HepG2 (cell line): ENCODE results near the gene GNAL. TPM values are rescaled to one million over a fixed set of nuclear protein-coding genes. Genes with fewer than 3 reads are reported as not detected.

Experiments
- BRCA1 ChIP-seq: sonication (generic); formaldehyde crosslinking; IDR thresholded peaks from 2 replicates; pipeline ENCODE4 v1.4.0; 2020; ENCODE audit warnings: missing genetic modification reagents
- KLF12 ChIP-seq: sonication (generic); formaldehyde crosslinking; IDR thresholded peaks from 2 replicates; pipeline ENCODE4 v1.4.0; 2020; ENCODE audit warnings: missing genetic modification reagents, borderline replicate concordance
- KLF6 ChIP-seq: IDR thresholded peaks from 2 replicates; pipeline ENCODE4 v1.8.0; 2016; ENCODE audit warnings: missing biosample characterization, missing genetic modification reagents
- NRL ChIP-seq: sonication (generic); formaldehyde crosslinking; IDR thresholded peaks from 2 replicates; pipeline ENCODE4 v1.5.0; 2020; ENCODE audit warnings: missing genetic modification reagents, mild to moderate bottlenecking, moderate library complexity, borderline replicate concordance
- SMARCE1 ChIP-seq: fragments of 450-650 bp; IDR thresholded peaks from 2 replicates; pipeline ENCODE4 v1.6.1; 2017; ENCODE audit warnings: borderline replicate concordance
- THYN1 ChIP-seq: sonication (generic); formaldehyde crosslinking; IDR thresholded peaks from 2 replicates; pipeline ENCODE4 v1.8.1; 2023; ENCODE audit warnings: low read depth, mild to moderate bottlenecking, moderate library complexity, missing genetic modification reagents, borderline replicate concordance
- ZFP36 ChIP-seq: fragments of 150-350 bp; IDR thresholded peaks from 2 replicates; pipeline ENCODE4 v1.6.1; 2018; ENCODE audit warnings: borderline replicate concordance, low read length, low read depth; ENCODE audit not compliant: partially characterized antibody
- ZNF232 ChIP-seq: sonication (generic); formaldehyde crosslinking; IDR thresholded peaks from 2 replicates; pipeline ENCODE4 v1.4.0; 2020; ENCODE audit warnings: missing genetic modification reagents, borderline replicate concordance
- ZNF350 ChIP-seq: sonication (generic); formaldehyde crosslinking; IDR thresholded peaks from 2 replicates; pipeline ENCODE4 v1.4.0; 2020; ENCODE audit warnings: mild to moderate bottlenecking, low read depth, missing genetic modification reagents, borderline replicate concordance
- ZNF547 ChIP-seq: sonication (generic); formaldehyde crosslinking; IDR thresholded peaks from 2 replicates; pipeline ENCODE4 v1.5.1; 2020; ENCODE audit warnings: mild to moderate bottlenecking, missing genetic modification reagents
- ZNF75D ChIP-seq: sonication (generic); formaldehyde crosslinking; IDR thresholded peaks from 2 replicates; pipeline ENCODE4 v1.8.1; 2023; ENCODE audit warnings: missing genetic modification reagents, mild to moderate bottlenecking, borderline replicate concordance
- ZNF883 ChIP-seq: sonication (generic); formaldehyde crosslinking; IDR thresholded peaks from 2 replicates; pipeline ENCODE4 v1.5.1; 2020; ENCODE audit warnings: mild to moderate bottlenecking, missing genetic modification reagents; ENCODE audit errors: not compliant biosample characterization
- polyA plus RNA-seq, 8 experiments: library from polyadenylated mRNA; depleted of rRNA in 3 of 8; stranded (reverse) in 7 of 8; unstranded in 1 of 8; fragments of >200 nt; fragmentation: Illumina TruSeq in 4 of 8; extraction: Trizol in 4 of 8; gene quantifications; 2 replicates each; pipeline versions ENCODE4 v1.2.1 to v1.2.3, GENCODE V29; 2011 to 2016; ENCODE audit warnings: low read depth in 4 of 8, missing spikeins in 1 of 8, mixed read lengths in 1 of 8; ENCODE audit not compliant: insufficient read depth in 1 of 8
- total RNA-seq, 5 experiments: library from RNA; depleted of rRNA; stranded (reverse); fragments of >200 nt; fragmentation: Illumina TruSeq; extraction: Trizol; gene quantifications; 2 replicates each; pipeline ENCODE4 v1.2.3, GENCODE V29; 2016; ENCODE audit warnings: low read depth in 1 of 5
- TF ChIP-seq, protein P1 (sequence below), 2 experiments: sonication (generic) in 1 of 2; formaldehyde crosslinking in 1 of 2; IDR thresholded peaks; 2 replicates each; pipeline versions ENCODE4 v1.4.0 to v1.6.1; 2016 to 2020; ENCODE audit warnings: borderline replicate concordance in 1 of 2, low read depth in 1 of 2, mild to moderate bottlenecking in 1 of 2, missing genetic modification reagents in 1 of 2
- TF ChIP-seq, protein P2 (sequence below): sonication (generic); formaldehyde crosslinking; IDR thresholded peaks from 2 replicates; pipeline ENCODE4 v1.4.0; 2020; ENCODE audit warnings: missing genetic modification reagents
- TF ChIP-seq, protein P3 (sequence below): IDR thresholded peaks from 2 replicates; pipeline ENCODE4 v1.6.1; 2018; ENCODE audit warnings: missing genetic modification reagents
- TF ChIP-seq, protein P4 (sequence below): sonication (generic); formaldehyde crosslinking; IDR thresholded peaks from 2 replicates; pipeline ENCODE4 v1.4.0; 2020; ENCODE audit warnings: missing genetic modification reagents
- TF ChIP-seq, protein P5 (sequence below): IDR thresholded peaks from 2 replicates; pipeline ENCODE4 v1.6.1; 2016; ENCODE audit warnings: missing genetic modification reagents, missing compliant biosample characterization

Gene GNAL
- total and polyA plus RNA-seq, 2 of the 13 experiments (the other 11 are each of a cell fraction or from before 2014, with no cell fraction given), result 0.87 to 1.4 TPM

DNA sequence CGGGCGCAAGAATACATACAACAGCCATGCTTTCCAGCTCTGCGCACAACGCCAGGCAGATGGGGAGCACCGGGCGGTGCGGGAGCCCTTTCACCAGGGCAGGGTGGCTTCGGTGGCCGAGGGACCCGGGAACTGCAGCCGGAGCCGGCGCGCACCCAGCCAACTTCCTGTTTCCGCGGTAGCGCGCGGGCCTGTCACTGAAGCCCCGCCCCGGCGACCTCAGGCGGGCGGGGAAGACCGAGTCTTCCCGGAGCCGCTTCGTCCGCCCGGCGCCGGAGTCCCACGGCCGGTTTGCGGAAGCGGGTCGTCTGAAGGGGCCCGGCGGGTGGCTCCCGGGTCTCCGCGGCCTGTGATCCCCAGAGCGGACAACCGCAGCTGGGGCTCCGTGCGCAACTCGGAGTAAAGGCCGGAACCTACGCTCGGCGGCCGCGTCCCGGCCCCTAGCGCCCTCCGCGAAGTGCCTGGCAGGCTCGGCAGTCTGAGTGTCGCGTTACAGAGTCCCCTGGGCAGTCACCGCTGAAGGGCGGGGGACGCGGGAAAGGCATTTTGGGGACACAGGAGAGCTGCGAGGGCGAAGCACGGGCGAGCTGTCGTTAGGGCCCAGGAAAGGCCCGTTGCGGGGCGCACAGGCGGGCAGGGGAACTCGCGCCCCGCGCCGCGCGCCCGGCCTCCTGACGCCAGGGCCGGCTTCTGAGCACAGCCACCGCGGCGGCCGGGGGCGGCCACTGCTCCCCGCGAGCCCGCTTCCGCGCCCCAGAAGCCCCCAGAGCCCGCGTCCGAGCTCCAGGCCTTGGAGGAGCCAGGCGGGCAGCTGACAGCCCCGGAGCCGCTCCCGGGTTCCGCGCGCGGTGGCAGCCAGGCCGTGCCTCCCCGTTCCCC is 219.4 kb downstream of the GNAL start, which contains the start of gene MPPE1 (continued):
- TF ChIP-seq, protein P1, sequence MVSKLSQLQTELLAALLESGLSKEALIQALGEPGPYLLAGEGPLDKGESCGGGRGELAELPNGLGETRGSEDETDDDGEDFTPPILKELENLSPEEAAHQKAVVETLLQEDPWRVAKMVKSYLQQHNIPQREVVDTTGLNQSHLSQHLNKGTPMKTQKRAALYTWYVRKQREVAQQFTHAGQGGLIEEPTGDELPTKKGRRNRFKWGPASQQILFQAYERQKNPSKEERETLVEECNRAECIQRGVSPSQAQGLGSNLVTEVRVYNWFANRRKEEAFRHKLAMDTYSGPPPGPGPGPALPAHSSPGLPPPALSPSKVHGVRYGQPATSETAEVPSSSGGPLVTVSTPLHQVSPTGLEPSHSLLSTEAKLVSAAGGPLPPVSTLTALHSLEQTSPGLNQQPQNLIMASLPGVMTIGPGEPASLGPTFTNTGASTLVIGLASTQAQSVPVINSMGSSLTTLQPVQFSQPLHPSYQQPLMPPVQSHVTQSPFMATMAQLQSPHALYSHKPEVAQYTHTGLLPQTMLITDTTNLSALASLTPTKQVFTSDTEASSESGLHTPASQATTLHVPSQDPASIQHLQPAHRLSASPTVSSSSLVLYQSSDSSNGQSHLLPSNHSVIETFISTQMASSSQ (IDR thresholded peaks at IDR 0.05; ENCODE audit: low read depth), result no peak
- TF ChIP-seq, protein P1 (CRISPR knock-in tag; IDR thresholded peaks at IDR 0.05; ENCODE audit: borderline replicate concordance), result peak; percentile 34; the same call in 1 of the 2 replicates
- TF ChIP-seq ZFP36 (no peak), THYN1 (CRISPR knock-in tag) (no peak), ZNF232 (CRISPR knock-in tag) (peak; percentile 69; the same call in 1 of the 2 replicates), NRL (CRISPR knock-in tag) (0 out of 2 replicates have a peak, but pooled peaks have one; percentile 37), BRCA1 (0 out of 2 replicates have a peak, but pooled peaks have one; percentile 14), KLF12 (0 out of 2 replicates have a peak, but pooled peaks have one; percentile 28), ZNF883 (CRISPR knock-in tag) (peak; percentile 75), ZNF350 (CRISPR knock-in tag) (peak; percentile 68), ZNF547 (CRISPR knock-in tag) (peak; percentile 59; the same call in 1 of the 2 replicates), KLF6 (CRISPR knock-in tag) (peak; percentile 80), ZNF75D (no peak), SMARCE1 (no peak)
- TF ChIP-seq, protein P2, sequence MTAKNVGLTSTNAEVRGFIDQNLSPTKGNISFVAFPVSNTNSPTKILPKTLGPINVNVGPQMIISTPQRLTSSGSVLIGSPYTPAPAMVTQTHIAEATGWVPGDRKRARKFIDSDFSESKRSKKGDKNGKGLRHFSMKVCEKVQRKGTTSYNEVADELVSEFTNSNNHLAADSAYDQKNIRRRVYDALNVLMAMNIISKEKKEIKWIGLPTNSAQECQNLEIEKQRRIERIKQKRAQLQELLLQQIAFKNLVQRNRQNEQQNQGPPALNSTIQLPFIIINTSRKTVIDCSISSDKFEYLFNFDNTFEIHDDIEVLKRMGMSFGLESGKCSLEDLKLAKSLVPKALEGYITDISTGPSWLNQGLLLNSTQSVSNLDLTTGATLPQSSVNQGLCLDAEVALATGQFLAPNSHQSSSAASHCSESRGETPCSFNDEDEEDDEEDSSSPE, result peak; percentile 85
- TF ChIP-seq, protein P3, sequence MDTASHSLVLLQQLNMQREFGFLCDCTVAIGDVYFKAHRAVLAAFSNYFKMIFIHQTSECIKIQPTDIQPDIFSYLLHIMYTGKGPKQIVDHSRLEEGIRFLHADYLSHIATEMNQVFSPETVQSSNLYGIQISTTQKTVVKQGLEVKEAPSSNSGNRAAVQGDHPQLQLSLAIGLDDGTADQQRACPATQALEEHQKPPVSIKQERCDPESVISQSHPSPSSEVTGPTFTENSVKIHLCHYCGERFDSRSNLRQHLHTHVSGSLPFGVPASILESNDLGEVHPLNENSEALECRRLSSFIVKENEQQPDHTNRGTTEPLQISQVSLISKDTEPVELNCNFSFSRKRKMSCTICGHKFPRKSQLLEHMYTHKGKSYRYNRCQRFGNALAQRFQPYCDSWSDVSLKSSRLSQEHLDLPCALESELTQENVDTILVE, result peak; percentile 48; the same call in 1 of the 2 replicates
- TF ChIP-seq, protein P4, sequence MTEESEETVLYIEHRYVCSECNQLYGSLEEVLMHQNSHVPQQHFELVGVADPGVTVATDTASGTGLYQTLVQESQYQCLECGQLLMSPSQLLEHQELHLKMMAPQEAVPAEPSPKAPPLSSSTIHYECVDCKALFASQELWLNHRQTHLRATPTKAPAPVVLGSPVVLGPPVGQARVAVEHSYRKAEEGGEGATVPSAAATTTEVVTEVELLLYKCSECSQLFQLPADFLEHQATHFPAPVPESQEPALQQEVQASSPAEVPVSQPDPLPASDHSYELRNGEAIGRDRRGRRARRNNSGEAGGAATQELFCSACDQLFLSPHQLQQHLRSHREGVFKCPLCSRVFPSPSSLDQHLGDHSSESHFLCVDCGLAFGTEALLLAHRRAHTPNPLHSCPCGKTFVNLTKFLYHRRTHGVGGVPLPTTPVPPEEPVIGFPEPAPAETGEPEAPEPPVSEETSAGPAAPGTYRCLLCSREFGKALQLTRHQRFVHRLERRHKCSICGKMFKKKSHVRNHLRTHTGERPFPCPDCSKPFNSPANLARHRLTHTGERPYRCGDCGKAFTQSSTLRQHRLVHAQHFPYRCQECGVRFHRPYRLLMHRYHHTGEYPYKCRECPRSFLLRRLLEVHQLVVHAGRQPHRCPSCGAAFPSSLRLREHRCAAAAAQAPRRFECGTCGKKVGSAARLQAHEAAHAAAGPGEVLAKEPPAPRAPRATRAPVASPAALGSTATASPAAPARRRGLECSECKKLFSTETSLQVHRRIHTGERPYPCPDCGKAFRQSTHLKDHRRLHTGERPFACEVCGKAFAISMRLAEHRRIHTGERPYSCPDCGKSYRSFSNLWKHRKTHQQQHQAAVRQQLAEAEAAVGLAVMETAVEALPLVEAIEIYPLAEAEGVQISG (CRISPR knock-in tag), result peak; percentile 79; the same call in 1 of the 2 replicates
- TF ChIP-seq, protein P5, sequence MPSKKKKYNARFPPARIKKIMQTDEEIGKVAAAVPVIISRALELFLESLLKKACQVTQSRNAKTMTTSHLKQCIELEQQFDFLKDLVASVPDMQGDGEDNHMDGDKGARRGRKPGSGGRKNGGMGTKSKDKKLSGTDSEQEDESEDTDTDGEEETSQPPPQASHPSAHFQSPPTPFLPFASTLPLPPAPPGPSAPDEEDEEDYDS (CRISPR knock-in tag), result peak; percentile 37; the same call in 1 of the 2 replicates
